Esophagus squamous epithelium (tissue), 5 donors: ENCODE data around the gene HOXB5. TPM values are rescaled to one million over a fixed set of nuclear protein-coding genes. Genes with fewer than 3 reads are reported as not detected.

ENCODE experiments used
- DNase-seq: peaks from one replicate; lab custom pipeline; 2025; lab: John Stamatoyannopoulos, UW
- H3K27ac ChIP-seq, 4 donors: fragments of 200-600 bp; sonication (generic); one replicate each; pipeline ENCODE4 v1.5.1; 2016 to 2019; ENCODE audit warnings: mild to moderate bottlenecking in 1 of 4
- H3K27me3 ChIP-seq, 4 donors: fragments of 200-600 bp; sonication (generic); 1 replicate in 3 of 4; 2 replicates in 1 of 4; pipeline versions ENCODE4 v1.5.1 to v1.6.0; 2017 to 2021; ENCODE audit warnings: antibody characterized with exemption in 1 of 4
- H3K36me3 ChIP-seq, 3 donors: fragments of 200-600 bp; sonication (generic); one replicate each; pipeline ENCODE4 v1.5.1; 2016 to 2019
- H3K4me1 ChIP-seq, 3 donors: fragments of 200-600 bp; sonication (generic); one replicate each; pipeline ENCODE4 v1.5.1; 2017 to 2019
- H3K4me3 ChIP-seq, 4 donors: fragments of 200-600 bp; sonication (generic); 1 replicate in 3 of 4; 2 replicates in 1 of 4; pipeline ENCODE4 v1.5.1; 2016 to 2019; ENCODE audit warnings: mild to moderate bottlenecking in 2 of 4, moderate library complexity in 1 of 4
- H3K9me3 ChIP-seq, 3 donors: fragments of 200-600 bp; sonication (generic); one replicate each; pipeline ENCODE4 v1.5.1; 2016 to 2019
- POLR2A ChIP-seq, 4 donors: fragments of 450-650 bp; IDR thresholded peaks; one replicate each; pipeline ENCODE4 v1.6.1; 2017; ENCODE audit warnings: antibody characterized with exemption in 4 of 4, mild to moderate bottlenecking in 4 of 4, moderate library complexity in 3 of 4
- WGBS, 2 donors: methylation state at CpG; one replicate each; pipeline ENCODE4 v1.1.5; 2018; 5-methylcytosine and 5-hydroxymethylcytosine counted together
- intact Hi-C: fragments of 100-400 bp; cut with DNase I; formaldehyde crosslinking; loops from one replicate; pipeline ENCODE4 v1.15.0; 2022
- total RNA-seq, 4 donors: library from RNA; depleted of rRNA; stranded (reverse); fragments of >200 nt; gene quantifications; one replicate each; pipeline ENCODE4 v1.1.0, GENCODE V29; 2016
- TF ChIP-seq, protein P1 (sequence below), 6 experiments: fragments of 450-650 bp in 4 of 6; fragments of 200-600 bp in 2 of 6; sonication (generic) in 2 of 6; IDR thresholded peaks; one replicate each; pipeline ENCODE4 v1.5.1; 2016 to 2019; ENCODE audit warnings: antibody characterized with exemption in 6 of 6, mild to moderate bottlenecking in 4 of 6, moderate library complexity in 4 of 6
- donor health status: DM: yes; HTN: yes; CAD: no.

Gene HOXB5
- total RNA-seq, 4 donors from 2014 or later, result not detected

DNA sequence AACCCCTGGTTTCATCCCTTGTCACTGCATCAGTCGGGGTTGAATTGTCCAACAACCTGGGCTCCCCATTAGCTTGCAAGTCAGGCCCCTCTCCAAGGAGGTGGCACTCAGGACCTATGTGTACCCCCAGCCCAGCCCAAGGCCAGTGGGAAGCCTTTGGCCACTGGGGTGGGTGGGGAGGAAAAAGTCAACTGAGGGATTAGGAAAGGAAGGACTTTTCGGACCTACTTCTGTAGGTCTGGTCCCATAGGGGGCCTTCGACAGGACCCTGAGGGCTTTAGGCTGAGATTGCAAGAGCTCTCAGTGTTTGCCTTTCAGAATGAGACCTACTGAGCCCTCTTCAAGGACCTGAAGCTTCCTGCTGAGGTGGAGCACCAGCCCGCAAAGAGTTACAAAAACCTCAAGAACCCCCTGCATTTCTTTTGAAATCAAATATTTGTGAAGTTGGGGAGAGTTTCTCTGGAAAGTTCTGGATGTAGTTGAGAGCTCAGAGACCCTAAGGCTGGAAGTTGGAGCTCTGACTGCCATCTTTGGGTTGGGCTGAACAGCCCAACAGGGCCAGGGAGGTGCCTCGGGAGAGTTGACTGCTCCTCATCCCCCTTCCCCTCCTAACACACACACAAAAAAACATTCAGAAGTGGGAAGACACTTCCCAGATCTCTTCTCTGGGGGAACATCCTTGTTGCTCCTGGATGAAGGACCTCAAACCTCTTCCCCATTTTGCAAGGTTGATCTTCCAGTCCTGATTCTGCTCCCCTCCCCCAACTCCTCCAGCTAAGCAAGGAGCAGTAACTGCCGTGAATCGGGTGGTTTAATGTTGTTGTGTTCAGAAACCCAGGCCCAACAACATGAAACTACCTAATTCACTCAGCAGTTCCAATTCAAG lies 38.4 kb upstream of the HOXB5 start:
- Histone ChIP-seq H3K9me3 (no peaks in the 10 kb centered on the region), H3K36me3 (no peaks in the 10 kb centered on the region), H3K27ac (no peak overlapping the region), H3K4me1 (peaks cover 1 to 23% (median 4%) of the 10 kb centered on the region in 3 donors), H3K27me3 (peaks cover 34 to 100% (median 89%) of the 10 kb centered on the region in 4 donors), H3K4me3 (no peak overlapping the region)
- no peak for DNase-seq
- no peak for TF ChIP-seq POLR2A (IDR thresholded peaks at IDR 0.05)
- TF ChIP-seq, protein P1, sequence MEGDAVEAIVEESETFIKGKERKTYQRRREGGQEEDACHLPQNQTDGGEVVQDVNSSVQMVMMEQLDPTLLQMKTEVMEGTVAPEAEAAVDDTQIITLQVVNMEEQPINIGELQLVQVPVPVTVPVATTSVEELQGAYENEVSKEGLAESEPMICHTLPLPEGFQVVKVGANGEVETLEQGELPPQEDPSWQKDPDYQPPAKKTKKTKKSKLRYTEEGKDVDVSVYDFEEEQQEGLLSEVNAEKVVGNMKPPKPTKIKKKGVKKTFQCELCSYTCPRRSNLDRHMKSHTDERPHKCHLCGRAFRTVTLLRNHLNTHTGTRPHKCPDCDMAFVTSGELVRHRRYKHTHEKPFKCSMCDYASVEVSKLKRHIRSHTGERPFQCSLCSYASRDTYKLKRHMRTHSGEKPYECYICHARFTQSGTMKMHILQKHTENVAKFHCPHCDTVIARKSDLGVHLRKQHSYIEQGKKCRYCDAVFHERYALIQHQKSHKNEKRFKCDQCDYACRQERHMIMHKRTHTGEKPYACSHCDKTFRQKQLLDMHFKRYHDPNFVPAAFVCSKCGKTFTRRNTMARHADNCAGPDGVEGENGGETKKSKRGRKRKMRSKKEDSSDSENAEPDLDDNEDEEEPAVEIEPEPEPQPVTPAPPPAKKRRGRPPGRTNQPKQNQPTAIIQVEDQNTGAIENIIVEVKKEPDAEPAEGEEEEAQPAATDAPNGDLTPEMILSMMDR (IDR thresholded peaks at IDR 0.05), result no peak
- whole genome bisulfite sequencing, 2 donors, result 18 to 36% methylated on average over 5 to 7 of the region's 7 CpGs
- intact Hi-C loops, result no loop called here

DNA sequence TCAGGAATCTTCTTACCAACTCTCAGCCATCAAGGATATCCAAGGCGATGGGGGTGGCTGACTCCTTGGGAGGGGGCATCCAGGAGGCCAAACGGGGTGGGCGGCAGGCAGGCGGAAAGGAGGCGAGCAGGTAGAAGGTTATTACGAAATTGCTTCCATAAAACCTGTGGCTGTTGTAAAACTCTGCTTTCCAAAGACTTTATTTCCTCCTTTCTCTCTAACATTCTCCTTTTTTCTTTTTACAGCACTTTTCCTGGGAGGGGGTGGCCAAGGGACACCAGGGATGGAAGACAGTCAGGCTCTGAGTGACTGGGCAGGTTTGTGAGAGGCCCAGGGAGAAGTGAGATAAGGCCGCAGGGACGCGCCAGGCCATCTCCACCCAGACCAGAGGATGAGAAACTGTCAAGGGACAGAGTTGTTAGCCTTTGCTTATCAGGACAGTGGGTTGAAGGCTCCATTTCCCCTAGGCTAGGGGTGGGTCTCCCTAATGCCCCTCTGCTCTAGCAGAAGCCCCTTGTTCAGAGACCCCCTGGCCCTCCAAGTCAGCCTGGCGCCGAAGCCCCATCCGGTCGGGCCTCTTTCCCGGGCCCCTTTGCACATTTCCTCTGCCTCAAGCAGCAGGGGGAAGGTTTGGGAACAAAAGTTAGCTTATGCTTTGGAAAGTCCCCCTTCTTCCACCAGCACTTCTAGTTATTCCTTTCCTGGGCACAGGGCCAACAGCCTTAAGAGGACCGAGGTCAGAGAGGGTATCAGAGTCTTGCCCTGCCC lies 37.5 kb upstream of the HOXB5 start:
- intact Hi-C loops, result no loop called here
- peaks cover 35 to 100% (median 90%) of the 10 kb centered on the region in 4 donors for H3K27me3 ChIP-seq

DNA sequence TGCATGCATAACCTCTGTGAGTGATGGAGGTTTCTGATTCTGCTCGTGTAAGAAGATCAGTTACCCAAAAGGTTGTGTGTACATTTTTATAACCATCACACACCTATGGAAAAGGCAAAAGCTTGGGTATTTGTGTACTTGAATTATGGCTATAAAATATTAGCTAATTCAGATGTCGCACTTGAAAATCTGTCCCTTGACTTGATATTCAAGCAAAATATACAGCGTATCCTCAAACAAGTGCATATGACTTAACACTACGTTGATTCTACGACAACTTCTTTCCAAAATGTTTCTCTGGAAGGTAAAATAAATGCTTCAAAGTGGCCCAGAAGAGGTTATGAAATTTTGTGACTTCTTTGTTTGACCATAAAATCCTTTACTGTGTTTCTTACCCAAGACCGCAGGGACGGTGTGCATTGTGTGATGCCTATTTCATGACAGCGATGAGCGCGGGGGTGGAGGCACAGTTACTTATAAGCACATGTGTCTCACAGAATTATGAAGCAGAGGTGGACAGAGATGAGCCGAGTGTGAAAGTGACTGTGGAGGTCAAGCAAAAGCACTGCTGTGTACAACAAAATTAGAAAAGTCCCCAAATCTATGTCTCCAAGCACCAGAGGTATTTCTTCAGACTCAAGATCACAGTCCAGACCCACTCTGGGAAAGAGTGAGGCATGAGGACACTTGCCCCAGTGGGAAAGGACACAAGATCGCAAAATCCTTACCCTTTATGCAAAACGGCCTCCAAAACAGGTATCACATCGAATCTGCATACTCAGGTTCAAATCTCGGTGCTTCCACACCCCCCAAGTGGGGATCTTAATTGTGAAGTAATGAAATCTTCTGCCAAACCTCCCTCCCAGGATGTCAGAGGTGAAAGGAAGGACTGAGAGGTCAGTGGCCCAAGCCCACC lies 36.7 kb upstream of the HOXB5 start:
- Histone ChIP-seq H3K4me3 (no peak overlapping the region), H3K27ac (no peak overlapping the region), H3K36me3 (no peaks in the 10 kb centered on the region), H3K9me3 (no peaks in the 10 kb centered on the region), H3K4me1 (peaks cover 16 to 32% (median 16%) of the 10 kb centered on the region in 3 donors), H3K27me3 (peaks cover 39 to 100% (median 85%) of the 10 kb centered on the region in 4 donors)
- TF ChIP-seq, protein P1 (IDR thresholded peaks at IDR 0.05), result no peak
- TF ChIP-seq POLR2A (IDR thresholded peaks at IDR 0.05), result no peak
- intact Hi-C loops, result no loop called here
- DNase-seq, result no peak
- 26 to 38% methylated on average over 12 to 15 of the region's 15 CpGs for WGBS, 2 donors

More for the DNA sequence above, 37.5 kb upstream of the HOXB5 start:
- Histone ChIP-seq H3K4me1 (peaks cover 8 to 24% (median 8%) of the 10 kb centered on the region in 3 donors), H3K27ac (no peak overlapping the region), H3K9me3 (no peaks in the 10 kb centered on the region), H3K36me3 (no peaks in the 10 kb centered on the region), H3K4me3 (no peak overlapping the region)
- WGBS, 2 donors, result 19 to 26% methylated on average over 15 of the region's 15 CpGs
- DNase-seq, result no peak
- TF ChIP-seq, protein P1 (IDR thresholded peaks at IDR 0.05), result no peak
- TF ChIP-seq POLR2A (IDR thresholded peaks at IDR 0.05), result no peak

DNA sequence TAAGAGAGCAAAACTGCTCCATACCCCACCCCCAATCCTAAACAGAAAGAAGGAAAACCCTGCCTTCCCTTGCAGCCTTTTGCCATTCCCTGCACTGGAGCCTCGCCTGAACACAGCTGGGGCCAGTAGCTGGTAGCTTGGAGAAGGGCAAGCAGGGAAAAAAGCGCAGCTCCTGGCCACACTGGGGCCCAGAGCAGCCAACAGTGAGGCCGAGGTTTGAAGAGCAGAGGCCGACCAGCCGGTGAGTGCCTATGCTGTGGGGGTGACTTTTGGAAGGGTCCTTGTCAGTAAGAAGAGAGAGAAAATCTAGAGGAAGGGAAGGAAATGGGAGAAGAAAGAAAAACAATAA lies 35.8 kb upstream of the HOXB5 start:
- TF ChIP-seq POLR2A (IDR thresholded peaks at IDR 0.05), result no peak
- TF ChIP-seq, protein P1 (IDR thresholded peaks at IDR 0.05), result no peak
- intact Hi-C loops, result no loop called here
- Histone ChIP-seq H3K36me3 (no peaks in the 10 kb centered on the region), H3K9me3 (no peaks in the 10 kb centered on the region), H3K27ac (no peak overlapping the region), H3K4me3 (no peak overlapping the region), H3K4me1 (peaks cover 22 to 40% (median 23%) of the 10 kb centered on the region in 3 donors), H3K27me3 (peaks cover 39 to 100% (median 85%) of the 10 kb centered on the region in 4 donors)
- WGBS, 2 donors, result 37 to 43% methylated on average over 4 of the region's 5 CpGs
- DNase-seq, result no peak
